GM18526 (cell line): Measurements from ENCODE around the gene TAS2R30.

Source experiments
- POLR2A ChIP-seq: IDR thresholded peaks from 3 replicates; pipeline ENCODE4 v1.6.1; 2011; ENCODE audit not compliant: insufficient read length; ENCODE audit errors: extremely low read depth

Gene TAS2R30

GRCh38 chr12:11134305-11134704 is at the start of gene TAS2R30:
TAS2R30 (minus strand) TSS chr12:11134644; CDS start chr12:11134244, 400 bp downstream.
- TF ChIP-seq POLR2A, result no peak

DNA sequence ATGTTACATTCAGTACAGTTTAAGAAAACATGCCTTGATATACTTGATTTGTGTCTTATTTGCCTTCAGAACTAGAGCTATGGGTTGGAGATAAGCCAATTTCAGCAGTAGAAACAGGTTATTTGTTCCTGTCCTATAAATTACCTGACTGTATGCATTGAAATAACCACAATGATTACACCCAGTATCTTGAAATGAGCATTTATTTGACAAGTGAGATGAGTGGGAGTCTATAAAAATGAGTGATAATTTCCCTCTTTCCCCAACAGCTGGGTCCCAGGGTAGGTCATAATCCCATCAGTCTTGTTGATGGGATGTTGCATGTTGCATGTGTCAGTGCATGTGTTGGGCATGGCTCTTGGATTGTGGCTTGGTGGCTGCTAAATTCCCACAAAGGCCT is 48.6 kb upstream of the TAS2R30 start:
- TF ChIP-seq POLR2A, result no peak

GRCh38 chr12:11182529-11182928 is 48.1 kb upstream of the TAS2R30 start:
- TF ChIP-seq POLR2A, result no peak

DNA sequence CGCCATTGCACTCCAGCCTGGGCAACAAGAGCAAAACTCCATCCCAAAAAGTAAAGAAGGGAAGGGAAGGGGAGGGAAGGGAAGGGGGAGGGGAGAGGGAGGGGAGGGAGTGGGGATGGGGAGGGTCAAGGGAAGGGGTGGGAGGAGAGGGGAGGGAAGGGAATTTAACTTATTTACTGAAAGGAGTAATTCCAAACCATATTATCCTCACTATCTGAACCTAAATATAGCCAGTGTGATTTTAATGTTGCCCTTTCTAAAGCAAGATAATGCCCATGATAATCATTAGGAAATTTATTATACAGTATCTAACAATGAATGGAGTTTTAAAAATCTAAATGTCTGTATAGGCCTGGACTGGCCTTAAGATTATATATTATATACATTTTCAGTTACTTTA is 43.8 kb upstream of the TAS2R30 start:
- no peak for TF ChIP-seq POLR2A

- no peak for TF ChIP-seq POLR2A
Measured at GRCh38 chr12:11174022-11174421, 39.6 kb upstream of the TAS2R30 start.

DNA sequence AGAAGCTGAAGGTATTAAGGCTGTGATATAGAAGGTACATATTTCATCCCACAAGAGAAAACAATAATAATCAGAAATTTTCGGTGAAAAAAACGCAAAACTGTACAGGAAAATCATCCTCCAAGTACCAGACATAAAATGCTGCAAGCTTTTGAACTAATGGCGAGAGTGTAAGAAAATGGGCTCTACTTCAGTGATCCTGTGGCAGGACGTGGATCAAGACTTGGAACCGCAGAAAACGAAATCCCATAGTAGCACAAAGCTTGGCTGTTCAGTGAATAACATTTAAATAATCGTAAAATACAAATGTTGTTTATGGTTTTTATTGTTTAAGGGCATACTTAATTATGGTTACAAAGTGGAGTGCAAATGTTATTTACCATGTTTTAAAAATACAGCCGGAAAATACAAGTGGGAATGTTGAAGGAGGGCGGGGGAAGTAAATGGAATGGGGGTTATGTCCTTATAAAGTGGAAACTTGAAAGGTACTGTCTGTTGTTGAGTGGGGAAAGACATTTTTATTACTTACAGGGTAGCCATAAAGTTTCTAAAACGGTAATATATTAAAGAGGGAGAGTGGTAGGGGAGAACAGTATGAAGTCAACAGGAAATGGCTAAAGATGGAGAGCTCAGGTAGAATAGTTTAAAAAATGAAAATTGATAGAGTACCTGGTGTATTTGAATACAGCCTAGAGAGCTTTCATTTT is 37.7 kb upstream of the TAS2R30 start:
- TF ChIP-seq POLR2A, result no peak

- peak; percentile 73 for TF ChIP-seq POLR2A
Measured at GRCh38 chr12:11171145-11171968, 36.9 kb upstream of the TAS2R30 start, which contains the start of gene SMIM10L1. SMIM10L1 (plus strand) TSS chr12:11171194; CDS start chr12:11171357, 163 bp downstream.

- TF ChIP-seq POLR2A, result no peak
Measured at GRCh38 chr12:11170810-11171144, 36.3 kb upstream of the TAS2R30 start.

DNA sequence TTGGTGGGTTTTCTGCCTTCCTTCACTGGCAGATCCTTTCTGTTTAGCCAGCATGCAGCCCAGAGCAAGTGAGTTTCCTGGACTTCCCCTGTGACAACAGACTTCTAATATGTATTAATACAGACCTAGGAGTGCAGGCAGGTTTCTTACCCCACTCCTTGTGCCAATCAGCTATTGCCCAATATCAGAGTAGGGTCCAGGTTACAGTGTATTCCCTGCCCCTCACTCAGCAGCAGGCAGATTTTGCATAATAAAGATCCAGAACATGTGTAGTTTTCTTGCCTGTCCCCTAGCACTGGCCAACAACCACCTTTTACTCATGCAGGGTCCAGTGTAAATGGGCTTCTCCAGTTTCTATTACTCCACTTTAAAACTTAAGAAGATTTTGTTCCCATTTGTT is 31.9 kb upstream of the TAS2R30 start:
- TF ChIP-seq POLR2A, result no peak

DNA sequence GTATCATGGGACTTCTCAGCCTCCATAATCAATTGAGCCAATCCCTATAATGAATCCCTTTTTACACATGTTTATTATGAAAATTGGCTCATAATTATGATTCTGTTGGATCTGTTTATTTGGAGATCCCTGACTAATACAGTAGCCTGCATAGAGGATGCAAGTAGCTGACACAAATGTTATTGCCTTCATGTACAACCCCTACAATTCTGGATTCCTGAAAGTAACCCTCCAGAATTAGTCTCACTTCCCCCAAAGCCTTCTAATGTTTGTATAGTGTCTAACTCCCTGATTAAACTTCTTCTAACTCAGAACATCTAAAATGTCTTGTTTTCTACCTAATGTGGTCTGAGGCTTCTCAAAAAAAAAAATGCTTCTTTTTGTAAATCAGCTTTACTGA is 29.9 kb upstream of the TAS2R30 start:
- no peak for TF ChIP-seq POLR2A

- no peak for TF ChIP-seq POLR2A
Measured at GRCh38 chr12:11162502-11162901, 28.1 kb upstream of the TAS2R30 start.

GRCh38 chr12:11158885-11159444 is 24.5 kb upstream of the TAS2R30 start:
- no peak for TF ChIP-seq POLR2A

GRCh38 chr12:11154400-11154925 is 20.0 kb upstream of the TAS2R30 start:
- TF ChIP-seq POLR2A, result no peak

GRCh38 chr12:11152725-11153124 is 18.3 kb upstream of the TAS2R30 start:
- TF ChIP-seq POLR2A, result no peak

- no peak for TF ChIP-seq POLR2A
Measured at GRCh38 chr12:11150832-11151231, 16.4 kb upstream of the TAS2R30 start.

- no peak for TF ChIP-seq POLR2A
Measured at GRCh38 chr12:11147420-11147819, 13.0 kb upstream of the TAS2R30 start.
